HG02870 (cell line): ENCODE data around the gene RPS6KA4.

Source experiments
- ATAC-seq: cut with Tn5 transposase; IDR thresholded peaks from one replicate; pipeline ENCODE4 v1.9.1; 2021; ENCODE audit warnings: mild to moderate bottlenecking, moderate library complexity; ENCODE audit not compliant: unreplicated experiment

The RPS6KA4 gene

DNA sequence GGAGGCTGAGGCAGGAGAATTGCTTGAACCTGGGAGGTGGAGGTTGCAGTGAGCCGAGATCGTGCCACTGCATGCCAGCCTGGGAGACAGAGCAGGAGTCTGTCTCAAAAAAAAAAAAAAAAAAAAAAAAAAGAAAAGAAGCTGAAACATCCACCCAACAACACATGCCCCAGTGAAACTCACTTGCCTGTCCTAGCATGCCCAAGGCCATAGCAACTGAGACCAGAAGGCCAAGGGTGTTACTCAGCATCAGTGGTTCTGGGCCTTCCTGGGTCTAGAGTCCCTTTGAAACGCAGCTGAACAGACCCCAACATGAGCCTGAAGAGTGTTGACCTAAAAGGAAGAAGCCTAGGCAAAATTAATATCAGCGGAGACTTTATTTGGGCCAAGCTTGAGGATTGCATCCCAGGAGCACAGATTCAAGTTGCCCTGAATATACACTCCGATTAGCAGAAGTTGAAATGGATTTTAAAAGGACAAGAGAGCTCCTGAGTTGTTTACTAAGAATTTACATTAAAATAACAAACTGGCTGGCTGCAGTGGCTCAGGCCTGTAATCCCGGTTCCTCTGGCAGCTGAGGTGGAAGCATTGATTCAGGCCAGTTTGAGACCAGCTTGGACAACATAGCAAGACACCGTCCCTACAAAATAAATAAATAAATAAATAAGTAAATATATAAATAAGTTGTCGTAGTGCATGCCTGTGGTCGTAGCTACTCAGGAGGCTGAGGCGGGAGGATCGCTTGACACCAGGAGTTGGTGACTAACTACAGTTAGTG, 34.1 kb upstream of the RPS6KA4 start:
- no peak for ATAC-seq

DNA sequence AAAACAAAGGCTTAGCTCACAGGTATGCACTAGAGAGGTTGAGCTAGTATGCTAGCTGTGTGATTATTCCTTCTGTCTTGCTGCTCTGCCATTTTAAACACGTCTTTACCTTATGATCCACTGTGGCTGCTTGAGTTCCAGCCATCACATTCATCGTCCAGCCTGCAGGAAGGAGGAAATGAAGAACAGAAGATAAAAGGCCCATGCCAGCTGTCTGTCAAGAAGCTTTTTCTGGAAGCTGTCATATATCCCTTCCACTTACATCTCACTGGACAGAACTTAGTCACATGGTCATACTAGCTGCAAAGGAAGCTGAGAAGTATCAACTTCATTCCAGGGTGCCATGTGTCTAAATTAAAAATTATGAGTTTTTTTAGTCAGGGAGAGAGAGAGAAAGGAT, 31.6 kb upstream of the RPS6KA4 start:
- ATAC-seq: no peak

DNA sequence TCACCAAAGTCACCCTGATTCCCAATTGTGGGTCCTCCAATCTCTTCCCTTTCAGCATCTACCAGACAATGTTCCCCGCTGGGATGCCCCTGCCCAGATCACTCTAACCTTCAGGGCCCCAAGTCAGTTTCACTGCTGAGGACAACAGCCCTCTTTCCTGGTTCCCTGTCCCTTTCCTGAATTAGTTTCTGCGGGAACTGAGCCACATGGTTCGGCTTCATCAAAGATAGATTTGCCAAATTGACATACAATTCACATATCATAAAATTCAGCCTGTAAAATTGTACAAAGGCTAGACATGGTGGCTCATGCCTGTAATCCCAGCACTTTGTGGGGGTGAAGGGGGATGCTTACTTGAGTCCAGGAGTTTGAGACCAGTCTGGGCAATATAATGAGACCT, 31.0 kb upstream of the RPS6KA4 start:
- ATAC-seq: no peak

DNA sequence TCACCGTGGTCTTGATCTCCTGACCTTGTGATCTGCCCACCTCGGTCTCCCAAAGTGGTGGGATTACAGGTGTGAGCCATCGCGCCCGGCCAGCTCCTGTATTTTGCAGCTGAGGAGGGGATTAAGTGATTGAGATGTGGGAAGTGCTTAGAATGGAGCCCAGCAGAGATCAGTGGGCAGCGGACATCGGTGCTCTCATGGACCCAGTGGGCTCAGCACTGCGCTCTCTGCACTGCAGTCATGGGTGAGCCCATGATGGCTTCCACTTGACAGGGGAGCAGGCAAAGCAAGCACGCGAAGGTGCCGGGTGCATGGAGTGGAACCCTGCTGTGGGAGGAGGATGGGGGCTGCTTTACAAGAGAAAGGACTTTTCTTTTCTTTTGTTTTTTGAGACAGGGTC, 28.1 kb upstream of the RPS6KA4 start:
- ATAC-seq: no peak

DNA sequence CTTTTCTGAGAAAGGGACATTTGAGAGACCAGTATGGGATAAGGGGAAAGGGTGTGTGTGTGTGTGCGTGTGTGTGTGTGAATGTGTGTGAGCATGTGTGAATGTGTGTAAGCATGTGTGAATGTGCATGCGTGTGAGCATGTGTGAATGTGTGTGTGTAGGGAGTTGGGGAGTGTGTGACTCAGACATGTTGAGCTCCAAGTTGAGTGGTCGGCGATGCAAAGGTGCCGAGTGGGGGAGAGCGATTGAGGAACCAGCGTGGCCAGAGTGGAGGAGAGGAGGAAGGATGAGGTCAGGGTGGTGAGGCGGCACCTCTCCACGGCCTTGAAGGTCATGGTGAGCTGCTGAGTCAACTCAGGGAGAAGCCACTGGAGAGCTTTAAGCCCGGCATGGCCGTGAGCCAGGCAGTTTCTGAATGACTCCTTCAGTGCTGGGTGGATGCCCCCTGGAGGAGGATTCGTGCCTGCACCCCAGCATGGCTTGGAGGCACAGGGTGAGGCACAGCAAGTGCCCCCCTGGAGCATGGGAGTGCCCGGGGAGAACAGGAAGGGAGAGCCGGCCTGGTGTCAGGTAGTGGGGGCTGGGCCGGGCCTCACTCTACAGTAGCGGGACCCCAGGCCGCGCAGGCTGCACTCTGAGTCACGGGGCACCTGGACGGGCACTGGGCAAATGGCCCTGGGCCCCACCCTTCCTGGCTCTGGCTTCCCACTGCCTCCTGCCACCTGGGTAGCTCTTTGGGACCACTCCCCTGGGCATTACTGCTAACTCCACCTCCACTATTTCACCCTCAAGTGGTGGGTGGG, 27.2 kb upstream of the RPS6KA4 start:
- ATAC-seq: peak; percentile 48

DNA sequence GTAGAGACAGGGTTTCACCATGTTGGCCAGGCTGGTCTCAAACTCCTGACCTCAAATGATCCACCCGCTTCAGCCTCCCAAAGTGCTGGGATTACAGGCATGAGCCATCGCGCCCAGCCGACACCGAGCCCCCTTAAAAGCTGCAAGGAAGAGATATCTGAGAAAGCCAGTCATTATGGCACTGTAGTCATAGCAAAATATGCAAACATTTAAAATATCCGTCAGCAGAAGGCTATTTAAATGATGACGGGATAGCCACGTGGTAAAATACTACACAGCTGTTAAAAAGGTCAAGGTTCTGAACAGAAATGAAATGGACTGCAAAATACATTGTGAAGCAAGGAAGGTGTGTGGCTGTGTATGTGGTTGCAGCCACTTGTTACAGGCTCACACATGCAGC, 25.4 kb upstream of the RPS6KA4 start:
- no peak for ATAC-seq

DNA sequence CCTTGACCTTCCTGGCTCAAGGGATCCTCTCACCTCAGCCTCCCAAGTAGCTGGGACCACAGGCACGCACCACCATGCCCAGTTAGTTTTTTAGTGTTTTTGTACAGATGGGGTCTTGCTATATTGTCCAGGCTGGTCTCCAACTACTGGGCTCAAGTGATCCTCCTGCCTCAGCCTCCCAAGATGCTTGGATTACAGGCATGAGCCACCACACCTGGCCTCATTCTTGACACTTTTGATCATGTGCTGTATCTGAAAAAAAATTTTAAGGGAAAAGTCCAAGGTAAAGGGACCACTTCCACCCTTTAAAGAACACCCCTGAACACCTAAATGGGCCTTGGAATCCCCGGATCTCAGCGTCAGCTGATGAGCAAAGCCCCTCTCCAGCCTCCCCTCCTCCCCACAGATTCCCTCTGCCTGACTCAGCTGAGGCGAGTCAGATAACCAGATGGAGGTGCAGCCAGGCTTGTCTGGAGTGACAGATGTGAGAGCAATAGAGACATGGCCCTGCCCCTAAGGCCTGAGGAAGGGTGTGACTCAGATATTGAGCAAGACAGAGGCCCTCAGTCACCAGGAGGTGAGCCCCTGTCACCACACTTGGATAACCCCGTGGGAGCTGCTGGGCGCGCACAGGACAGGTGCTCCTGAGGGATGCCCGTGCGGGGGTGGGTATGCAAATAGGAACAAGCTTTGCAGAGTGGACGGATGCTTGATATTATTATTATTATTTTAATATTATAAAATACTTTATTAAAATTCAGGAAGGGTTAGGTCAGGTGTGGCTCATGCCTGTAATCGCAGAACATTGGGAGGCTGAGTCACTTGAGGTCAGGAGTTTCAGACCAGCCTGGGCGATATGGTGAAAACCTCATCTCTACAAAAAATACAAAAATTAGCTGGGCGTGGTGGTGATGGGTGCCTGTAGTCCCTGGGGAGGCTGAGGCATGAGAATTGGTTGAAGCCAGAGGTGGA, 23.9 kb upstream of the RPS6KA4 start:
- ATAC-seq: peak; percentile 71

DNA sequence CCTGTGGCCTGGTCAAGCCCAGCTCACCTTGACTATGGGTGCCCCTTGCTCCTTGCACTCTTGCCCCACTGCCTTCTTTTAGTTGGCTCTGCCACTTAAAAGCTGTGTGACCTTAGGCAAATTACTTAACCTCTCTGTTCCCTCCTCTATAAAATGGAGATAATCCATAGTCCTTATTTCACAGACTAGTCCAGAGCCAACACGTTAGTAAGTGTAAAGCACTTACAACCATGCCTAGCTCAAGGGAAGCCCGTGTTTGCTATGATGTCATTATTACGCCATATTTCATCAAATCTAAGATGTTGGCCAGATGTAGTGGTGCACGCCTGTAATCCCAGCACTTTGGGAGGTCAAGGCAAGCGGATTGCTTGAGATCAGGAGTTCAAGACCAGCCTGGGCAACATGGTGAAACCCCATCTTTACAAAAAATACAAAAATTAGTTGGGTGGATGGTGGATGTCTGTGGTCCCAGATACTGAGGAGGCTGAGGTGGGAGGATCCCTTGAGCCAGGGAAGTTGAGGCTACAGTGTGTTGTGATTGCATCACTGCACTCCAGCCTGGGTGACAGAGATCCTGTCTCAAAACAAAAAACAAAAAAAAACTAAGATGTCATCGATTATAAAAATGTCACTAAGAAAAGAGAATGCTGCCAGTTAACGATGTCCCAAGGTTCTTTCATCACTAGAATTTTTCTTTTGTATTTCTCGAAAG, 21.3 kb upstream of the RPS6KA4 start:
- ATAC-seq: no peak

DNA sequence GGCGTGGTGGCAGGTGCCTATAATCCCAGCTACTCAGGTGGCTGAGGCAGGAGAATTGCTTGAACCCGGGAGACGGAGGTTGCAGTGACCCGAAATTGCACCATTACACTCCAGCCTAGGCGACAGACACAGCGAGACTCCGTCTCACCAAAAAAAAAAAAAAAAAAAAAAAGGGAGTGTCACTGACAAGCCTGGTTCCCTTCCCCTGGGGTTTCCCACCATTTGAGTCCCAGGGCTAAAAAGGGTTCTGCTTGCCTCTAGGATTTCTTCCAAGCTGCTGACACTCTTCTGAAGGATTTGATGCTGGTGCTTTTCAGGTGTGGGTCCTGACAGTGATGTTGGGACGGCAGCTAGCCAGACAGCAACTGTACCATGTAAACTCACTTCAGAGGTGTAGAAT, 20.2 kb upstream of the RPS6KA4 start:
- ATAC-seq: no peak

DNA sequence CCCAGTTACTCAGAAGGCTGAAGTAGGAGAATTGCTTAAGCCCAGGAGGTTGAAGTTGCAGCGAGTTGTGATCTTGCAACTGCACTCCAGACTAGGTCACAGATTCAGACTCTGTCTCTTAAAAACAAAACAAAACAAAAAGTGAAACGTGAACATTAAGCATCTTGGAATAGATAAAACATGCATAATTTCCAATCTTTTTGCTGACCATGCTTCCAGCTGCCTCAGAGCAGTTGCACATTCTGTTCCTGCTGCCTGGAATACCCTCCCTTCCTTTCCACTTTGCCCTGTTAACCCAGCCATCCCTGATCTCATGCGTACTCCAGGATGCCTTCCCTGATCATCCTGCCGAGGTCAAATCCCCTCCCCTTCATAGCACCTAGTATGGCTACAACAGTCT, 19.7 kb upstream of the RPS6KA4 start:
- no peak for ATAC-seq

DNA sequence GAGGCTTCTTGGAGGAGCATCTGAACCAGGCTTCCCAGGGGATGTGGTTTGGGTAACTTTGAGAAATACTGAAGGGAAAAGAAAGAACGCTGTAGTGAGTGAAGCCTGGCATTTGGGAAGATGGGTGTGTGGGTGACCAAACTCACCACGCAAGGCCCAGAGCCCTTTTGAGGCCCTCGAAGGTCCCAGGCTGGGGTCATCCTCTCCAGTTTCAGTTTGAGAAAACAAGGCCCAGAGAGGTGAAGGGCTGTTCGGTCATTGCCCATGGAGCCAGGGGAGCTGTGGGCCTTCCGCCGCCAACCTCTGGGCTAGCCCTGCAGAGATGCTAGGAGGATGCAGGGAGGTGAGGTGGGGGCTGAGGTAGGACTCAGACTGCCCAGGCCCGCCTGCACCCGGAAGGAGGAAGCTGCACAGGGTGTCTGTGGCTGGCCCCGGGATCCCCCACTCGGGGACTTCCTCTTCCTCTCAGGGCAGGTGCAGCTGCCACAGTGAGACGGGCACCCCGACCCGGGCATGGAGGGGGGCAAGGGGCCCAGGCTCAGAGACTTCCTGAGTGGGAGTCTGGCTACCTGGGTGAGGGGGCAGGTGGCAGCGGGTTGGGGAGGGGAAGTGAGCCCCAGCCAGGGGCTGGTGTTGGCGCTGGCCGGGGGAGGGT, 19.1 kb upstream of the RPS6KA4 start, which contains the start of gene CCDC88B:
Gene CCDC88B, plus strand, starts transcription at position 451 of the 655 bp plus-strand sequence. Its CDS starts 63 bp downstream, at position 514.
- peak; percentile 39 for ATAC-seq

DNA sequence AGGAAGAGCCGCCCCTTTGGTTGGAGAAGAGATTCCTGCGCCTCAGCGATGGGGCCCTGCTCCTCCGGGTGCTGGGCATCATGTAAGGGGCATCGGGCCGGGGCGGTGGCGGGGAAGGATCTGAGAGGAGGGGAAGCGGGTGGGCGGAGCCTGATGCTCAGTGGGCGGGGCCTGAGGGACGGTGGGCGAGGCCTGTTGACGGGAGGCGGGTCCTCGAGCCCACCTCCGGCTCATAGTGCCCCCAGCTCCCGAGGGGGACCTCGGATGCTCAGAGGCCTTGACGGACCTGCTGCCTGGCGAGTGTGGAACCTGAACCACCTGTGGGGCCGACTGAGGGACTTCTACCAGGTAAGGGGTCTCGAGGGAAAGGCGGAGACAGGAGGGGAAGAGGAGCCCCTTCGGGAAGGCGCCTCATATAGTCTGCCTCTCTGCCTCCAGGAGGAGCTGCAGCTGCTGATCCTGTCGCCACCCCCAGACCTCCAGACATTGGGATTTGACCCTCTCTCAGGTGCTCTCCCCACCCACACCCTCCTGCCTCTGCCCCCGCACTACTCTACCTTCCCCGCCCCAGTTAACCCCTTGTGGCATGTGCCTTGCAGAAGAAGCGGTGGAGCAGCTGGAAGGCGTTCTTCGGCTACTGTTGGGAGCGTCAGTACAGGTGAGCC, 18.2 kb upstream of the RPS6KA4 start:
- ATAC-seq: no peak

DNA sequence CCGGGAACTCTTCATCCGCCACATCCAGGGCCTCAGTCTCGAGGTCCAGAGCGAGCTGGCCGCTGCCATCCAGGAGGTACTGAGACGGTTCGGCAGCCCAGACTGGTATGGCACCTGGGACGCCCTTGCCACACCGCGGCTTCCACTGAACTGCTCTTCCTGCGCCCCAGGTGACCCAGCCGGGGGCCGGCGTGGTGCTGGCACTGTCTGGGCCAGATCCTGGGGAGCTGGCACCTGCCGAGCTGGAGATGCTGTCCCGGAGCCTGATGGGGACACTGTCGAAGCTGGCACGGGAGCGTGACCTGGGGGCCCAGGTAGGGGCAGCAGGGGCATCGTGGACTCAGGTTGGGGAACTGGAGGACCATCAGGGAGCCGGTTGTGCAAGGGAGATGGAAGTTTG, 17.5 kb upstream of the RPS6KA4 start:
- ATAC-seq: no peak

DNA sequence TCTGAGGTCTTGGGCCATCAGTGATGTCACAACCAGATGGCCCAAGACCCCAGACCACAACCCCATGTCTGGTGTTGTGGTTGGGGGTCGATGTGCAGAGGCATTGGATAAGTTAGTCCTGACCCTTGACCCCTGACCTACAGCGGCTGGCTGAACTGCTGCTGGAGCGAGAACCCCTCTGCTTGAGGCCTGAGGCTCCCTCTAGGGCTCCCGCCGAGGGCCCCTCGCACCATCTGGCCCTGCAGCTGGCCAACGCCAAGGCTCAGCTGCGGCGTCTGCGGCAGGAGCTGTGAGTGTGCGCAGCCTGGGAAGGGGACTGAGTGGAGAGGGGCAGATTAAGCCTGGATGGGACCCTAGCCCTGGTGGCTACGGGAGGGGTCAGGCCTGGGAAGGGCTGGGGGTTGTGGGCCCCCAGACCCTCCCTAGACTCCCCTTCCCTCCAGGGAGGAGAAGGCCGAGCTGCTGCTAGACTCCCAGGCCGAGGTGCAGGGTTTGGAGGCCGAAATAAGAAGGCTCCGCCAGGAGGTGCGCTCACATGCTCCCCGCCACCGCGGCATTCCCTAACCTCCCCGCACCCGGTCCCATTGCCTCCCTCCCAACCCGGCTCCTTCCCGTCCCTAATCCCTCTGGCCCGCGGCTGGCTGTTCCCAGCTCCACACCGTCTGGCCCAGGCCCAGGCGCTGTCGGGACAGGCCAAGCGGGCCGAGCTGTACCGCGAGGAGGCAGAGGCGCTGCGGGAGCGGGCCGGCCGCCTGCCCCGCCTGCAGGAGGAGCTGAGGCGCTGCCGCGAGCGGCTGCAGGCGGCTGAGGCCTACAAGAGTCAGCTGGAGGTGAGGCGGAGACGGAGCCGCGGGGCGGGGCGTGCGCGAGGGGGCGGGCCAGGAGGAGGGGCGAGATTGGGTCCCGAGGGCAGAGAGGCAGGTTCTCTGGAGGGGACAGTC, 16.8 kb upstream of the RPS6KA4 start:
- peak; percentile 43 for ATAC-seq

DNA sequence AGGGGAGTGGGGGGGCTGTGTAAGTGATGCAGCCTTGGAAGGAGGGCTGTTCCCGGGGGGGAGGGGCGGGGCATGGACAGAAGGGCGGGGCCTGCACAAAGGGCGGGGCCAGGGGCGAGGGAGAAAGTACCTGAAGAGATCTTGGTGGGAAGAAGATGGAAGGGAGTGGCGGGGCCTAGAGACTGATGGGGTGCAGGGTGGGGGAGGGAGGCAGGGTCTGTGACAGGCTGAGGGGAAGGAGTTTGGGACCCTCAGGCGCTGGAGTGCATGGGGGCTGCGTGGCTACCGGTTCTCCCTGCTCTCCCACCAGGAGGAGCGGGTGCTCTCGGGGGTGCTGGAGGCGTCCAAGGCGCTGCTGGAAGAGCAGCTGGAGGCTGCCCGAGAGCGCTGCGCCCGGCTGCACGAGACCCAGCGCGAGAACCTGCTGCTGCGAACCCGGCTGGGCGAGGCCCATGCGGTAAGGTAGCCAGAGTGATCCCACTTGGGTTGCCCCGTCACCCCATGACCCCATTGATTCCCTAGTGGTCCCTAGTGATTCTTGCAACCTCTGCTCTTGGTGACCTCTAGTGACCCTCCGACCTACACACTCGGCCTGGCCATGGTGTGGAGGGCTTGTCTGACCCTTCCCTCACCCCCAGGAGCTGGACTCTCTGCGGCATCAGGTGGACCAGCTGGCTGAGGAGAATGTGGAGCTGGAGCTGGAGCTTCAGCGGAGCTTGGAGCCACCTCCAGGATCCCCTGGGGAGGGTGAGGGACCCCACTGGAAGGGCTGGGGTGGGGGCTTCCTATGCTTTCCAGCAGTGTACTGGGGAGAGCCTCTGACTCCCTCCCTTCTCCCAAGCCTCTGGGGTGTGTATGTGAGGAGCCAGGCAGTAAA, 15.9 kb upstream of the RPS6KA4 start:
- no peak for ATAC-seq

DNA sequence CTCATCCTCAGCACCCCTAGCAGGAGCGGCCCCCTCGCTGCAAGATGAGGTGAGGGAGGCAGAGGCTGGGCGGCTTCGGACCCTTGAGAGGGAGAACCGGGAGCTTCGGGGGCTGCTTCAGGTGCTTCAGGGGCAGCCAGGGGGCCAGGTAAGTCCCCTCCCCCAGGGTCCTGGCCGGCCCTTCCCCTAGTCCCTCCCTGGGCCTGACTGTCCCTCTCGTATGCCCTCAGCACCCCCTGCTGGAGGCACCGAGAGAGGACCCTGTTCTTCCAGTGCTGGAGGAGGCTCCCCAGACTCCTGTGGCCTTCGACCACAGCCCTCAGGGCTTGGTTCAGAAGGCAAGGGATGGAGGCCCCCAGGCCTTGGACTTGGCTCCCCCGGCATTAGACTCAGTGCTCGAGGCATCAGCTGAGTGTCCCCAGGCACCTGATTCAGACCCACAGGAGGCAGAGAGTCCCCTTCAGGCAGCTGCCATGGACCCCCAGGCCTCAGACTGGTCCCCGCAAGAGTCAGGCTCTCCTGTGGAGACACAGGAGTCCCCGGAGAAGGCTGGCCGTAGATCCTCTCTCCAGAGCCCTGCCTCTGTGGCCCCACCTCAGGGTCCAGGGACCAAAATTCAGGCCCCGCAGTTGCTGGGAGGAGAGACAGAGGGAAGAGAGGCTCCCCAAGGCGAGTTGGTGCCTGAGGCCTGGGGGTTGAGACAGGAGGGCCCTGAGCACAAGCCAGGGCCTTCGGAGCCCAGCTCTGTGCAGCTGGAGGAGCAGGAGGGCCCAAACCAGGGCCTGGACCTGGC, 15.0 kb upstream of the RPS6KA4 start:
- no peak for ATAC-seq
